ENCODE data around the gene MAGEA8.
"Not testable (repeated sequence)": the region's sequence is repeated elsewhere in the genome, so short reads cannot be mapped to it uniquely, and the experiment has no call there.

The MAGEA8 gene

GRCh38 chrX:149865390-149865789 lies 15.6 kb upstream of the MAGEA8 start:
- in situ Hi-C loops (cut with HindIII; ENCODE audit: low pct_unique_long_range_greater_than_20kb, low sequenced_read_pairs) = no loop called here
- no peak for DNase-seq (ENCODE audit: low read depth in 1 of 2, low spot score in 1 of 2)
- TF ChIP-seq JUND (IDR thresholded peaks at IDR 0.05; ENCODE audit: low read depth) = no peak

DNA sequence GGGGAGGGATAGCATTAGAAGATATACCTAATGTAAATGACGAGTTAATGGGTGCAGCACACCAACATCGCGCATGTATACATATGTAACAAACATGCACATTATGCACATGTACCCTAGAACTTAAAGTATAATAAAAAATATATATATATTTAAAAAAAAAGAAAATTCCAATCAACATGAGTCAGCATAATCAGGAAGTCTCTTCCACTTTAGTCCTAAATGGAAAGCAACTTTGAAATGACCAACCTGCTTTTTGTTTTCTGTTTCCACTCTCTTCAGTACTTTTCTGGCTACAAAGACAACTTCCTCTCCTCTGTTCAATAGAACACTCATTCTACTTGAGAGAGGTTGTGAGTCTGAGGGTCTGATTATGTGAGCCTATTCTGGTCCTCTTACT lies 13.5 kb upstream of the MAGEA8 start:
- DNase-seq (ENCODE audit: low read depth in 1 of 2, low spot score in 1 of 2) = no peak
- no peak for TF ChIP-seq JUND (IDR thresholded peaks at IDR 0.05; ENCODE audit: low read depth)
- in situ Hi-C loops (cut with HindIII; ENCODE audit: low pct_unique_long_range_greater_than_20kb, low sequenced_read_pairs) = no loop called here

DNA sequence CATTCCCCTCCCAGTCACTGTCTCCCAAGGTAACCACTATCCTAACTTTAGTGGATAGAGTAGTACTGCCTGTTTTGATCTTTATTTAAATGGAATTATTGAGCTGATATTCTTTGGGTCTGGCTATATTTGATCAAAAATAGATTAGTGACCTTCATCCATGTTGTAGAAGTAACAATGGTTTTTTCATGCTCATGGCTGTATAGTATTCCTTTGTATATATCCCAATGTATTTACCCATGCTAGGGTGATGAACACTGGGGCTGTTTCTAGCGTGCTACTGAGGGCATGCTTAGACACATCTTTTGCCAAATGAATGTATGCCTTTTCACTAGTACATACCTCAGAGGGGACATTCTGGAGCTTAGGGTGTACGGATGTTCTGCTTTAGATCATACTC lies 10.1 kb upstream of the MAGEA8 start:
- TF ChIP-seq JUND (IDR thresholded peaks at IDR 0.05; ENCODE audit: low read depth) = no peak
- in situ Hi-C loops (cut with HindIII; ENCODE audit: low pct_unique_long_range_greater_than_20kb, low sequenced_read_pairs) = no loop called here
- no peak for DNase-seq (ENCODE audit: low read depth in 1 of 2, low spot score in 1 of 2)

DNA sequence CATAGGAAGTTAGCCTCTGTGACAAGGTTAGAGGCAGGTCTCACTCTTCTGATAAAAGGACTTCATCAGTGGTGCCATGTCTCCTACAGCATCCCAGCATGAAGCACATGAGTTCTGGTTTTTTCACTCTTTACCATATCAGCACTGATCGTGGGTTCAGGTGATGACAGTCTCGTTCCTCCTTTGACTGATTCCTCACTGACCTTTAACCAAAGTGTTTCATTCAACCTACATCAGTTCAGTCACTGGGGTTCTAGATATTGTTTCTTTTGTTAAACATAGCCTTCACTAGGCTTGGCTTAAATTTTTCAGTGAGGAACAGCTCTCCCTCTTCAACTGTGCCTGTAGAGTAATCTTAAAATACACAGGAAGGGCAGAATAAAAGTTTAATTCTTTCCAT lies 9.6 kb upstream of the MAGEA8 start:
- TF ChIP-seq JUND (IDR thresholded peaks at IDR 0.05; ENCODE audit: low read depth) = no peak
- in situ Hi-C loops (cut with HindIII; ENCODE audit: low pct_unique_long_range_greater_than_20kb, low sequenced_read_pairs) = no loop called here
- DNase-seq (ENCODE audit: low read depth in 1 of 2, low spot score in 1 of 2) = no peak

DNA sequence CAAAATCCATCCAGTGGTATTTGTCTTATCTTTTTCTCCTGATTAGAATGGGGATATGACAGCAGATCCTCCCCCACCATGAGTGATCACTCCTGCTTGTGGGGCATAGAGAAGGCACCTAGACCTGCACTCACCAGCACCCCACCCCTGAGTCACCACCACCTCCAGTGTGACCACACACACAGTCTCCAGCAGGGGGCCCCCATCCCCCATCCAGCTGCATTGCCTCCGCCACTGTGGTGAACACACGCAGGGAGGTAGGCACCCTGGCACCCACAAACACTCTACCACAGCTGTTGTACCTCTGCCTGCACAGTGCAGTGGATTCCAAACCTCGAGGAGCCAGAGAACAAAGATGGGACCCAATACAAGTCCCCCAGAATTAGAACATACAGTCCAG lies 9.0 kb upstream of the MAGEA8 start:
- peak in 1 of 2 experiments; percentile 69 for DNase-seq (ENCODE audit: low read depth in 1 of 2, low spot score in 1 of 2)
- TF ChIP-seq JUND (IDR thresholded peaks at IDR 0.05; ENCODE audit: low read depth) = no peak
- in situ Hi-C loops (cut with HindIII; ENCODE audit: low pct_unique_long_range_greater_than_20kb, low sequenced_read_pairs) = no loop called here

- no peak for TF ChIP-seq JUND (IDR thresholded peaks at IDR 0.05; ENCODE audit: low read depth)
- DNase-seq (ENCODE audit: low read depth in 1 of 2, low spot score in 1 of 2) = no peak
- in situ Hi-C loops (cut with HindIII; ENCODE audit: low pct_unique_long_range_greater_than_20kb, low sequenced_read_pairs) = no loop called here
Observed at GRCh38 chrX:149877157-149877556, 3.8 kb upstream of the MAGEA8 start.

GRCh38 chrX:149877636-149878035 lies 3.3 kb upstream of the MAGEA8 start:
- in situ Hi-C loops (cut with HindIII; ENCODE audit: low pct_unique_long_range_greater_than_20kb, low sequenced_read_pairs) = no loop called here
- DNase-seq (ENCODE audit: low read depth in 1 of 2, low spot score in 1 of 2) = peak in 1 of 2 experiments; percentile 3
- TF ChIP-seq JUND (IDR thresholded peaks at IDR 0.05; ENCODE audit: low read depth) = no peak

- in situ Hi-C loops (cut with HindIII; ENCODE audit: low pct_unique_long_range_greater_than_20kb, low sequenced_read_pairs); DNase-seq (ENCODE audit: low read depth in 1 of 2, low spot score in 1 of 2): not testable (repeated sequence)
Observed at GRCh38 chrX:149890828-149891227, 9.8 kb downstream of the MAGEA8 start.

GRCh38 chrX:149898554-149898953 lies 17.6 kb downstream of the MAGEA8 start:
- no peak for TF ChIP-seq JUND (IDR thresholded peaks at IDR 0.05; ENCODE audit: low read depth)
- DNase-seq (ENCODE audit: low read depth in 1 of 2, low spot score in 1 of 2) = no peak
- in situ Hi-C loops (cut with HindIII; ENCODE audit: low pct_unique_long_range_greater_than_20kb, low sequenced_read_pairs) = no loop called here

DNA sequence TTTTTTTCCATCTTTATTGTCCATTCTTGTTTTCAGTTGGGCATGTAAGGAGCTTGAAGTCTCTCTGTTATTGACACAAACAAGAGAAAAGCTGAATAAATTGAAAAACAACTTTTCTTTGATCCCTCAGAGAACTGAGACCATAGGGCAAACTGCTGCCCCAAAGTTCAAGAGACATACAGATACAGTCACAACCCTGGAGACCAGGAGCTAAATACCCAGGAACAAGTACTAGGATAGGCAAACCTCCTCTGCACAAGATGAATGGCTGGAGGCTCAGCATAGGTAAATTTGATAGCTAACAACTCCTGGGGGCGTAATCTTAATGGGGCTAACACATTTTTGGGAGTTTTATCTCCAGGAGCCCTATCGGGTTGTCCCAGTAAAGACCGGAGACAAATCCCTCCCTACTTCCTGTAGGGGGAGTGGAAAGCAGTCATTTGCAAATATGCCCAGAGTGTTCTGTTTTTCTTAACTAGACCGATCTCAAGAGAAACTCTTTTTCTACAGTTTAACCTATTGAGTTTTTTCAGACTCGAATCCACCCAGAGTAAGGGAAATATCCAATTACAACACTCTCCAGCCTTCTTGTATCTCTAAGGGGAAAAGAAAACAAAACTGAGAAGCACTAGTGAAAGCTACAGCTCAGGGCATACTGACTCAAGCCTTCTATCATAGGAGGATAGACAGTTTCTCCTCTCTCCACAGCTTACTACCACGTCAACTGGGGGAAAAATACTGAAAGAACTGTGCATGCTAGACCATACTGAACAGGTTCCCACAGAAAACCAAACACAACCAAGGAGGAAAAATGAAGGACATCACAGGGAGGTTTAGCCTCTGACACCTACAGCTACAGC lies 23.1 kb downstream of the MAGEA8 start:
- TF ChIP-seq JUND (IDR thresholded peaks at IDR 0.05; ENCODE audit: low read depth) = no peak
- DNase-seq (ENCODE audit: low read depth in 1 of 2, low spot score in 1 of 2) = no peak
- in situ Hi-C loops (cut with HindIII; ENCODE audit: low pct_unique_long_range_greater_than_20kb, low sequenced_read_pairs) = no loop called here

GRCh38 chrX:149908308-149908707 lies 27.3 kb downstream of the MAGEA8 start:
- DNase-seq (ENCODE audit: low read depth in 1 of 2, low spot score in 1 of 2) = peak in 1 of 2 experiments; percentile 31
- no peak for TF ChIP-seq JUND (IDR thresholded peaks at IDR 0.05; ENCODE audit: low read depth)
- in situ Hi-C loops (cut with HindIII; ENCODE audit: low pct_unique_long_range_greater_than_20kb, low sequenced_read_pairs) = no loop called here

GRCh38 chrX:149908727-149909126 lies 27.7 kb downstream of the MAGEA8 start:
- DNase-seq (ENCODE audit: low read depth in 1 of 2, low spot score in 1 of 2) = no peak
- no peak for TF ChIP-seq JUND (IDR thresholded peaks at IDR 0.05; ENCODE audit: low read depth)
- in situ Hi-C loops (cut with HindIII; ENCODE audit: low pct_unique_long_range_greater_than_20kb, low sequenced_read_pairs) = no loop called here

DNA sequence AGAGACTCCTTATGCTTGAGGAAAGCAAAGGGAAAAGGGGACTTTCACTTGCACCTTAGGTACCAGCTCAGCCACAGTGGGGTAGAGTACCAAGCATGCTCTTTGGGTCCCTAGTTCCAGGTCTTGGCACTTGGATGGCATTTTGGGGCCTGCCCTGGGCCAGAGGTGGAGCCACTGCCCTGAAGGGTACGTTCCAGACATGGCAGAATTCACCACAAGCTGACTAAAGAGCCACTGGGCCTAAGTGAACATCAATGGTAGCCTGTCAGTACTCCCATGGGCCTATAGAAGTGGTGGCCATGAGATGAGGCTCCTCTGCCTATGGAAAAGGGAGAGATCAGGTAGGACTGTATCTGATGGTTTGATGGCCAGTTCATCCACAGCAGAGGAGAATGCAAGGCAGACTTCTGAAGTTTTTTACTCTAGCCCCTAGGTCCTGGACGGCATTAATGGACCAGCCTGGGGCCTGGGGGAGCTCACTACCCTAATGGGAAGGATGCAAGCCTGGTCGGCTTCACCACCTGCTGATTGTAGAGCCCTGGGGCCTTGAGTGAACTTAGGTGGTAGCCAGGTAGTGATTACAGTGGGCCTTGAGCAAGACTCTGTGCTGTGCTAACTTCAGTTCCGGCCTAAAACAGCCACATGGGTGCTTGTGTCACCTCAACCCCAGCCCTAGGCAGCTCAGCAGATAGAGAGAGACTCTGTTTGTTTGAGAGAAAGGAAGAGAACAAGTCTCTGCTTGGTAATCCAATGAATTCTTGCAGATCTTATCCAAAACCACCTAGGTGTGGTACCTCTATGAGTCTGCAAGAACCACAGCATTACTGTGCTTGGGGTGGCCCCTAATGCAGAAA lies 28.6 kb downstream of the MAGEA8 start:
- no peak for TF ChIP-seq JUND (IDR thresholded peaks at IDR 0.05; ENCODE audit: low read depth)
- in situ Hi-C loops (cut with HindIII; ENCODE audit: low pct_unique_long_range_greater_than_20kb, low sequenced_read_pairs) = no loop called here
- peak in 1 of 2 experiments; percentile 39 for DNase-seq (ENCODE audit: low read depth in 1 of 2, low spot score in 1 of 2)

Data from T47D (cell line).